Right atrium auricular region (tissue), 2 donors: Measurements from ENCODE around the gene TMEM185B. TPM values are rescaled to one million over a fixed set of nuclear protein-coding genes. Genes with fewer than 3 reads are reported as not detected.
"Not testable (repeated sequence)": the region's sequence is repeated elsewhere in the genome, so short reads cannot be mapped to it uniquely, and the experiment has no call there.

Experiments
- DNase-seq: peaks from one replicate; pipeline ENCODE4 v3.0.0-alpha.2; 2019; ENCODE audit warnings: low spot score
- H3K27ac ChIP-seq, 2 donors: fragments of 200-600 bp; sonication (generic); 1 replicate in 1 of 2; 2 replicates in 1 of 2; pipeline ENCODE4 v1.5.1; 2016 to 2019
- H3K27me3 ChIP-seq, 2 donors: fragments of 200-600 bp; sonication (generic); one replicate each; pipeline versions ENCODE4 v1.5.1 to v1.6.0; 2017 to 2019
- H3K36me3 ChIP-seq: fragments of 200-600 bp; sonication (generic); one replicate; pipeline ENCODE4 v1.5.1; 2016
- H3K4me1 ChIP-seq, 2 donors: fragments of 200-600 bp; sonication (generic); one replicate each; pipeline versions ENCODE4 v1.5.1 to v1.6.0; 2017 to 2019
- H3K4me3 ChIP-seq, 2 donors: fragments of 200-600 bp; sonication (generic); 1 replicate in 1 of 2; 2 replicates in 1 of 2; pipeline ENCODE4 v1.5.1; 2017 to 2019; ENCODE audit warnings: mild to moderate bottlenecking in 1 of 2, moderate library complexity in 1 of 2
- H3K9me3 ChIP-seq, 2 donors: fragments of 200-600 bp; sonication (generic); one replicate each; pipeline ENCODE4 v1.5.1; 2019
- total RNA-seq, 2 donors: library from RNA; depleted of rRNA; stranded (reverse); fragments of >200 nt; gene quantifications; one replicate each; pipeline ENCODE4 v1.1.0, GENCODE V29; 2016
- TF ChIP-seq, protein P1 (sequence below), 2 donors: fragments of 200-600 bp; sonication (generic); IDR thresholded peaks; one replicate each; pipeline ENCODE4 v1.5.1; 2019; ENCODE audit warnings: antibody characterized with exemption in 2 of 2

TMEM185B gene
- total RNA-seq, 2 donors from 2014 or later = 31.8 to 33.2 TPM

DNA sequence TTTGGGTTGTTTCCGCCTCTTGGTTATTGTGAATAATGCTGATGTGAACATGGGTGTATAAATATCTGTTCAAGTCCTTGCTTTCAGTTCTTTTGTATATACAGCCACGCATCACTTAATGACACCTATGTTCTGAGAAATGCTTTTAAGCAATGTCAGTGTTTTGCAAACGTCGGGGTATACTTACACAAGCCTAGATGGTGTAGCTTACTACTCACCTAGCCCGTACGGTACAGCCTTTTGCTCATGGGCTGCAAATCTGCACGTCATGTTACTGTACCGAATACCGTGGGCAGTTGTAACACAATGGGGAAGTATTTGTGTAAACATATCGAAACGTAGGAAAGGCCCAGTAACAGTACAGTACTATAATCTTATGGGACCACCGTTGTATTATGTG lies 41.8 kb upstream of the TMEM185B start:
- TF ChIP-seq, protein P1, sequence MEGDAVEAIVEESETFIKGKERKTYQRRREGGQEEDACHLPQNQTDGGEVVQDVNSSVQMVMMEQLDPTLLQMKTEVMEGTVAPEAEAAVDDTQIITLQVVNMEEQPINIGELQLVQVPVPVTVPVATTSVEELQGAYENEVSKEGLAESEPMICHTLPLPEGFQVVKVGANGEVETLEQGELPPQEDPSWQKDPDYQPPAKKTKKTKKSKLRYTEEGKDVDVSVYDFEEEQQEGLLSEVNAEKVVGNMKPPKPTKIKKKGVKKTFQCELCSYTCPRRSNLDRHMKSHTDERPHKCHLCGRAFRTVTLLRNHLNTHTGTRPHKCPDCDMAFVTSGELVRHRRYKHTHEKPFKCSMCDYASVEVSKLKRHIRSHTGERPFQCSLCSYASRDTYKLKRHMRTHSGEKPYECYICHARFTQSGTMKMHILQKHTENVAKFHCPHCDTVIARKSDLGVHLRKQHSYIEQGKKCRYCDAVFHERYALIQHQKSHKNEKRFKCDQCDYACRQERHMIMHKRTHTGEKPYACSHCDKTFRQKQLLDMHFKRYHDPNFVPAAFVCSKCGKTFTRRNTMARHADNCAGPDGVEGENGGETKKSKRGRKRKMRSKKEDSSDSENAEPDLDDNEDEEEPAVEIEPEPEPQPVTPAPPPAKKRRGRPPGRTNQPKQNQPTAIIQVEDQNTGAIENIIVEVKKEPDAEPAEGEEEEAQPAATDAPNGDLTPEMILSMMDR (IDR thresholded peaks at IDR 0.05) = no peak
- Histone ChIP-seq H3K9me3 (no peaks in the 10 kb centered on the region), H3K36me3 (no peaks in the 10 kb centered on the region), H3K4me1 (peaks cover 0 to 22% of the 10 kb centered on the region in 2 donors), H3K27ac (no peak overlapping the region), H3K4me3 (no peak overlapping the region), H3K27me3 (no peaks in the 10 kb centered on the region)
- DNase-seq = no peak

DNA sequence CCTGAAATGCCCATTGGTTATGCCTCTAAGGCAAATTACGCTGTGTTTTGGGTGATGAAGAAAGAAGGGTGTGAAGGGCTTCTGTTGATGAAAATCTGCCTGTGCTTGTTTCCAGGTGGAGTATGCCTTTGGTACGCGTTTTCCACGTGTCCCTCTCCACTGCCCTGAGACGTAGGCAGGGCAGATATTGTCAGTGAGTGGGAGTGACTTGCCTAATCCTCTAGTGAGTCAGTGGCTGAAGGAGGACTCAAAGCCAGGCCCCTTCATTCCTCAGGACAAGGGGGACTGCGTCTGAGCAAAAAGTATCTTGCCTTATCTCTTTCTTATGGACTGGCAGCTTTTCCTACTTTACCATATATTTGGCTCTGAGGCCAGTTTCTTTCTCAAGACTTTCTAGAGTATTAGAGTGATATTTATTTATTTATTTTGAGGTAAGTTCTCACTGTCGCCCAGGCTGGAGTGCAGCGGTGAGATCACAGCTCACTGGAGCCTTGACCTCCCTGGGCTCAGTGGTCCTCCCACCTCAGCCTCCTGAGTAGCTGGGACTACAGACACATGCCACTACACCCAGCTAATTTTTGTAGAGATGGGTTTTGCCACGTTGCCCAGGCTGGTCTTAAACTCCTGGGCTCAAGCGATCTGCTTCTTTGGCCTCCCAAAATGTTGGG lies 39.7 kb upstream of the TMEM185B start:
- no peak for DNase-seq
- Histone ChIP-seq H3K4me3 (no peak overlapping the region), H3K4me1 (peaks cover 0 to 27% of the 10 kb centered on the region in 2 donors), H3K27ac (no peak overlapping the region), H3K27me3 (no peaks in the 10 kb centered on the region), H3K9me3 (no peaks in the 10 kb centered on the region), H3K36me3 (no peaks in the 10 kb centered on the region)
- TF ChIP-seq, protein P1 (IDR thresholded peaks at IDR 0.05) = no peak

DNA sequence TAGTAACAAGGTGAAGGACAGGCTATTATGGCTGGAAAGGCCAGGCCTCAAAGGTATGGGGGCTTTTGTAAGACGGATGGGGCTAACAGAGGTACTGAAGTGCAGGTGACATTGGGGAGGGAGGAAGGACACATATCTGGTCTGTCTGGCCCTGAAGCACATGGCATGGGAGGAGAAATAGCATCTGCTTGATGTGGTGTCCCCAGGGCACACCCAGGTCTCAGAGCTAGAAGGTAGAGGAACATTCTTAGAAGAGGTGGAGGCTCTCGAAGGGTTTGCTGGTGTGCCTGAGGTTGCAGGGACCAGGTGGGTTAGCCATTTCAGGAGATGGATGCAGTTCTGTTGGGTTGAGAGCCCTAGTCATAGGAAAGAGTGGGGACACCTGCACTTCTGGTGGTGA lies 39.0 kb upstream of the TMEM185B start:
- H3K4me1 ChIP-seq = peaks cover 0 to 35% of the 10 kb centered on the region in 2 donors
- no peaks in the 10 kb centered on the region for H3K9me3 ChIP-seq
- TF ChIP-seq, protein P1 (IDR thresholded peaks at IDR 0.05) = no peak
- H3K4me3 ChIP-seq = no peak overlapping the region
- H3K27me3 ChIP-seq = no peaks in the 10 kb centered on the region
- H3K27ac ChIP-seq = no peak overlapping the region
- H3K36me3 ChIP-seq = no peaks in the 10 kb centered on the region
- DNase-seq = no peak

DNA sequence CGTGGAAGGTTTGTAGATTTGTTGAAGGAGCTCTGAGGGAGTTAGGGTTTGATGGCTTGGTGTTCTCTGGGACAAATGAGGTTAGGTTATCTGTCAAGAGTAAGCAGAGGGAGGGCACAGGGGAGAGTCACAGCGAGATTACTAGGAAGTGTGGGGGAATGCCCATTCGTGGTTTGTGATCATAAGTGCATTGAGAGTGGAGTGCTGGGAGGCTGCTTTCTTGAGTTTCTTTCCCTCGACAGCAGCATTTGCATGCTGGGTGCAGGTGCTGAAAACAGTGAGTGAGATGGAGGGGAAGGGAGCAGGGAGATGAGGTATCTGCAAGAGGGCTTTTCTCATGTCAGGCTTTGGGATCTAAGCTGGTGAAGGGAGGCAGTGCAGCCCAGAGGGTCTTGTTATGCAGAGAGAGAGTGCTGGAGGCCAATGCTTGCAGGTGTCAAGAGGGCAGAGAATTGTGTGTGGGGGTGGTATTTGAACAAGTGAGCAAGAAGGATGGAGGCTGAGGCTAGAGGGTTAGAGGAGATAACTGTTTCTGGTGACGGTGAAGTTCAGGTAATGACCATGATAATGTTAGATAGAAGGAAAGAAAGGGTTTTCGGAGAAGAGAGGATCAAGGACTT lies 38.3 kb upstream of the TMEM185B start:
- Histone ChIP-seq H3K4me3 (no peak overlapping the region), H3K4me1 (peaks cover 0 to 39% of the 10 kb centered on the region in 2 donors), H3K9me3 (no peaks in the 10 kb centered on the region), H3K27me3 (no peaks in the 10 kb centered on the region), H3K36me3 (no peaks in the 10 kb centered on the region), H3K27ac (no peak overlapping the region)
- DNase-seq = no peak
- TF ChIP-seq, protein P1 (IDR thresholded peaks at IDR 0.05) = no peak

DNA sequence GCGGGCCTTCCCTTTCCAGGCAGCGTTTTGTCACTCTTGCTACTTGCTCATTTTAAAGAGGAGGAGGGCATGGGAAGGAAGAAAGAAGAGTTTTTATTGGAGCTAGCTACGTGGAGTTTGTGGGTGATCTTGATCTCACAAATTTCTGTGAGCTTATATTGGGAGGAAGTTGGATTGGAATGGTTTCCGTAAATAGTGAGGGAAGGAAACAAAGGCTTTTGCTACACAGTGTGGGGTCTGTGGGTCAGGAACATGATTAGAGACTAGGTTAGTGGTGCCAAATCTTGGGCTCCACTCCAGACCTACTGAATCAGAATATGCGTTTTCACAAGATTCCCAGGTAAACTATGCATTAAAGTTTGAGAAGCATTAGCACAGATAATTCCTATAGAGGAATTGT lies 37.5 kb upstream of the TMEM185B start:
- no peak for DNase-seq
- peaks cover 0 to 39% of the 10 kb centered on the region in 2 donors for H3K4me1 ChIP-seq
- H3K9me3 ChIP-seq = no peaks in the 10 kb centered on the region
- no peak overlapping the region for H3K4me3 ChIP-seq
- H3K27me3 ChIP-seq = no peaks in the 10 kb centered on the region
- no peaks in the 10 kb centered on the region for H3K36me3 ChIP-seq
- TF ChIP-seq, protein P1 (IDR thresholded peaks at IDR 0.05) = no peak
- no peak overlapping the region for H3K27ac ChIP-seq

DNA sequence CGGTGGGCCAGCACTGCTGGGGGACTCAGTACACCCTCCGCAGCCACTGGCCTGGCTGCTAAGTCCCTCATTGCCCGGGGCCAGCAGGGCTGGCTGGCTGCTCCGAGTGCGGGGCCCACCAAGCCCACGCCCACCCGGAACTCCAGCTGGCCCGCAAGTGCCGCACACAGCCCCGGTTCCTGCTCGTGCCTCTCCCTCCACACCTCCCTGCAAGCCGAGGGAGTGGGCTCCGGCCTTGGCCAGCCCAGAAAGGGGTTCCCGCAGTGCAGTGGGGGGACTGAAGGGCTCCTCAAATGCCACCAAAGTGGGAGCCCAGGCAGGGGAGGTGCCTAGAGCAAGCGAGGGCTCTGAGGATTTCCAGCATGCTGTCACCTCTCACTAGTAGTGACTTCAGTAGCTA lies 36.7 kb upstream of the TMEM185B start:
- not testable (repeated sequence) for H3K9me3 ChIP-seq, H3K36me3 ChIP-seq, H3K27ac ChIP-seq, H3K4me3 ChIP-seq, H3K27me3 ChIP-seq, DNase-seq
- peaks cover 0 to 46% of the 10 kb centered on the region in 2 donors for H3K4me1 ChIP-seq
